Body of pancreas (tissue), 4 donors: ENCODE results near the gene ERC1. TPM values are rescaled to one million over a fixed set of nuclear protein-coding genes. Genes with fewer than 3 reads are reported as not detected.
A peak's percentile ranks its signal among the peaks of the same experiment; 100 is the strongest.

ENCODE experiments used
- ATAC-seq: fragments of 150-250 bp; one replicate; pipeline ENCODE4 v1.9.1; 2016
- DNase-seq, 4 donors: peaks; one replicate each; pipeline ENCODE4 v3.0.0-alpha.2; 2019
- H3K27ac ChIP-seq, 4 donors: fragments of 200-600 bp; sonication (generic); 1 replicate in 3 of 4; 2 replicates in 1 of 4; pipeline versions ENCODE4 v1.5.1 to v1.6.1; 2016 to 2019; ENCODE audit warnings: mild to moderate bottlenecking in 1 of 4, mixed read lengths in 1 of 4, moderate library complexity in 1 of 4
- H3K27me3 ChIP-seq, 2 donors: fragments of 200-600 bp; sonication (generic); one replicate each; pipeline ENCODE4 v1.6.0; 2016; ENCODE audit warnings: mild to moderate bottlenecking in 1 of 2
- H3K36me3 ChIP-seq, 2 donors: fragments of 200-600 bp; sonication (generic); replicated peaks in 1 of 2; 2 replicates each; pipeline ENCODE4 v1.5.1; 2016; ENCODE audit warnings: low read depth in 2 of 2; ENCODE audit not compliant: insufficient read depth in 1 of 2
- H3K4me1 ChIP-seq: fragments of 200-600 bp; sonication (generic); one replicate; pipeline ENCODE4 v1.6.0; 2016
- H3K4me3 ChIP-seq, 2 donors: fragments of 200-600 bp; sonication (generic); 1 replicate in 1 of 2; 2 replicates in 1 of 2; pipeline ENCODE4 v1.5.1; 2016 to 2019
- H3K9me3 ChIP-seq, 3 donors: fragments of 200-600 bp; sonication (generic); 1 replicate in 2 of 3; 2 replicates in 1 of 3; pipeline ENCODE4 v1.5.1; 2016
- POLR2A ChIP-seq, 3 donors: fragments of 450-650 bp; IDR thresholded peaks; one replicate each; pipeline ENCODE4 v1.6.1; 2016; ENCODE audit warnings: antibody characterized with exemption in 3 of 3, mild to moderate bottlenecking in 2 of 3
- WGBS, 2 donors: methylation state at CpG; one replicate each; pipeline ENCODE4 v1.1.5; 2017; 5-methylcytosine and 5-hydroxymethylcytosine counted together
- intact Hi-C: fragments of 100-400 bp; cut with DNase I; formaldehyde crosslinking; loops from one replicate; pipeline ENCODE4 v1.15.1; 2023
- total RNA-seq, 2 donors: library from RNA; depleted of rRNA; stranded (reverse); fragments of >200 nt; gene quantifications; one replicate each; pipeline ENCODE4 v1.1.0, GENCODE V29; 2016
- TF ChIP-seq, protein P1 (sequence below), 7 experiments: fragments of 450-650 bp in 4 of 7; fragments of 200-600 bp in 3 of 7; sonication (generic) in 3 of 7; IDR thresholded peaks; one replicate each; pipeline ENCODE4 v1.5.1; 2016 to 2019; ENCODE audit warnings: antibody characterized with exemption in 7 of 7

ERC1 gene
- total RNA-seq, 2 donors from 2014 or later = 20.8 to 29.0 TPM

DNA sequence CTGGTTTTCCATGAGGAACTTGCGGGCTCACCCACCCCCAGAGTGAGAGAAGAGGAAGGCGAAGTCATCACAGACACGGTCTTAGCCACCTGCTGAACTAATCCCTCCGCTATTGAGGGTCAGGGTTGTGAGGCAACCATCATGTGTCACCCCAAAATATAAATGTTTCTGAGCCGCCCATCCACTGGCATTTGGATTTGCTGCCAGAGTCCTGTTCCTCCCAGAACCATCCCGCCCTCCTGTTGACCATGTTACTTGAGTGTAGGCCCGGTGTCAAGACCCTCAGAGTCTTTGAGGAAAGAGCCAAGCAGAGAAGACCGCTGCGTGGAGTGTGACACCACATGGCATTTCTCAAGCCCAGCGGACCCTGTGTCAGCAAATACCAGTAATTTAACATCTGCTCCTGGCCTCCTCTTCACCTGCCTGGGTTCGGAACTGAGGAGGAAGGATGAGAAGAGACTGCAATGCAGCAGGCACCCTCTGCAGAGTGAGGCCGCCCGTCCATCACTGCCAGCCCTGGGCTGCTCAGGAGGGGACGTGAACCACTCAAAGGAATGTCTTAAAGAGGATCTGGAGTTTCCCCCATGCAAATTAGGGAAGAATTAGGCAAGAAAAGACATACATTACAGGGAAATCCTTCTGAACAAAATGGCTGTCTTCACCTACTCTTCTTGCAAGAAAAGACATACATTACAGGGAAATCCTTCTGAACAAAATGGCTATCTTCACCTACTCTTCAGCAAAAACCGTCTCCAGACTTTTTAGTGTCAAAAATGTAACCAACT is 502.9 kb downstream of the ERC1 start:
- Histone ChIP-seq H3K4me3 (no peak overlapping the region), H3K27ac (no peak overlapping the region), H3K27me3 (no peaks in the 10 kb centered on the region), H3K9me3 (no peaks in the 10 kb centered on the region), H3K4me1 (peaks cover 4% of the 10 kb centered on the region), H3K36me3 (peaks cover 0 to 6% of the 10 kb centered on the region in 2 donors)
- WGBS, 2 donors = 96 to 97% methylated on average over 15 of the region's 15 CpGs
- ATAC-seq (no peak), DNase-seq (no peak)
- TF ChIP-seq, protein P1, sequence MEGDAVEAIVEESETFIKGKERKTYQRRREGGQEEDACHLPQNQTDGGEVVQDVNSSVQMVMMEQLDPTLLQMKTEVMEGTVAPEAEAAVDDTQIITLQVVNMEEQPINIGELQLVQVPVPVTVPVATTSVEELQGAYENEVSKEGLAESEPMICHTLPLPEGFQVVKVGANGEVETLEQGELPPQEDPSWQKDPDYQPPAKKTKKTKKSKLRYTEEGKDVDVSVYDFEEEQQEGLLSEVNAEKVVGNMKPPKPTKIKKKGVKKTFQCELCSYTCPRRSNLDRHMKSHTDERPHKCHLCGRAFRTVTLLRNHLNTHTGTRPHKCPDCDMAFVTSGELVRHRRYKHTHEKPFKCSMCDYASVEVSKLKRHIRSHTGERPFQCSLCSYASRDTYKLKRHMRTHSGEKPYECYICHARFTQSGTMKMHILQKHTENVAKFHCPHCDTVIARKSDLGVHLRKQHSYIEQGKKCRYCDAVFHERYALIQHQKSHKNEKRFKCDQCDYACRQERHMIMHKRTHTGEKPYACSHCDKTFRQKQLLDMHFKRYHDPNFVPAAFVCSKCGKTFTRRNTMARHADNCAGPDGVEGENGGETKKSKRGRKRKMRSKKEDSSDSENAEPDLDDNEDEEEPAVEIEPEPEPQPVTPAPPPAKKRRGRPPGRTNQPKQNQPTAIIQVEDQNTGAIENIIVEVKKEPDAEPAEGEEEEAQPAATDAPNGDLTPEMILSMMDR (IDR thresholded peaks at IDR 0.05) = no peak
- no peak for TF ChIP-seq POLR2A (IDR thresholded peaks at IDR 0.05)
- intact Hi-C loops = no loop called here

DNA sequence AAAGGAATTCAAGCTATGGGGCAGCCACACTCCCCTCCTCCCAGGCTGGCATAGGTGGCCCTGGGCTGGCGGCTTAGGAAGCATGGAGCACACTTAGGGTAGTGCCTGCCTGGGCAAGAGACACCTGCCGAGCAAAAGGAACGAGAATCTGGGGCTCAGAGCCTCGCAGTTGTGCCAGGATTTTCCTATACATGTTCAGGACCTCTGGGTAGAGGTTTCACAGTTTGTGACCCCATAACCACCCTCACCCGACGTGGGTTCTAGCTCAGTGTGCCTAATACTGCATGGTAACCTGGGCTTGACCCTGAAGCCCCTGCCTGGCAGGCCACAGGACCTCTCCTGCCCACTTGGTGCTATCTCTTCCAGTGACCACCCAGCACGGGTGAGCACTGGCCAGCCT is 503.8 kb downstream of the ERC1 start:
- Histone ChIP-seq H3K27ac (no peak overlapping the region), H3K9me3 (no peaks in the 10 kb centered on the region), H3K4me3 (no peak overlapping the region), H3K4me1 (peaks cover 4% of the 10 kb centered on the region), H3K27me3 (no peaks in the 10 kb centered on the region), H3K36me3 (peaks cover 0 to 6% of the 10 kb centered on the region in 2 donors)
- no peak for DNase-seq
- intact Hi-C loops = no loop called here
- TF ChIP-seq, protein P1 (IDR thresholded peaks at IDR 0.05) = no peak
- TF ChIP-seq POLR2A (IDR thresholded peaks at IDR 0.05) = no peak
- 90 to 97% methylated on average over 7 of the region's 7 CpGs for WGBS, 2 donors
- no peak for ATAC-seq

DNA sequence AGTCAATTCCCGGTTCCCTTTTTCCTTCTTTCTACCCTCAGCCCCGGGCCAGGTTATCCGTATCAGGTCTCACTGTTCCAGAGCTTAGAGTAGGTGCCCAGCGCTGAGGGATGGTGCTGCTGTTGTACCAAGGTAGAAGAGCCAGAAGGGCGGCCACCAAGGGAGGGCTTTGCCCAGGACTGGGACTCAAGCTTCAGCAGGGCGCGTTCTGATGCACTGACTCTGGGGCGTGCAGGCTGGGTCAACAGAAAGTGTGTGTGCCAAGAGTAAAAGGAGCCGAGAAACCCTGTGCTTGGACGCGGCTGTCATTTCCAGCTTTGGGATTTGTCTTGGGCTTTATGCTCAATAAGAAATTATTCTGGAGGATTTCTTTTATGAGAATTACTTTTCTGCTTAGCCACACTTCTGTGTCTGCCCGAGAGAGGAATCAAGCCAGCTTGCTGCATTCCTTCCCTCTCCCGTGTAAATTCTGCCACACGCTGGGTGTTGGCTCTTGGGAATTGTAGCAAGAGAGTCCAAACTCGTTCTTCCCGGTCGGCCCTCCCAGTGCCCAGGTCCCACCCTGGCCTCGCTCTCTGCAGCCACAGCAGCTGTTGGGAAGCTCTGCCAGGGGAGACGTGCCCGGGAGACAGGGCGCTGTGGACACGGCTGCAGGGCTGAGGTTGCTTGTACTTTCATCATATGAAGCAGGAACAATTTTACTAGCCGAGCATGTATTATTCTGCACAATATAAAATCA is 505.3 kb downstream of the ERC1 start:
- 27 to 37% methylated on average over 22 to 23 of the region's 23 CpGs for WGBS, 2 donors
- peak in 3 of 4 donors; percentile 17 to 51 (median 46) for DNase-seq

DNA sequence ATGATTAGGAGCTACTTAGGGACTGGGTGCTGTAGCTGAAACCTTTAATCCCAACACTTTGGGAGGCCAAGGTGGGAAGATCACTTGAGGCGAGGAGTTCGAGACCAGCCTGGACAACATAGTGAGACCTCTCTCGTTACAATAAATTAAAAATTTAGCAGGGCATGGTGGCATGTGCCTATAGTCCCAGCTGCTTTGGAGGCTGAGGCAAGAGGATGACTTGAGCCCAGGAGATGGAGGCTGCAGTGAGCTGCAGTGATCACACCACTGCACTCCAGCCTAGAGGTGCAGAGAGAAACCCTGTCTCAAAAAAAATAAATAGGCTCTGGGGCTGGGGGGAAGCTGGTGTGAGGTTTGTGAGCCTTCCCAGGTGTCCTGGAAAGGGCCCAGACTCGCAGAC is 506.1 kb downstream of the ERC1 start:
- ATAC-seq (no peak), DNase-seq (no peak)
- H3K36me3 ChIP-seq = no peaks in the 10 kb centered on the region
- H3K27me3 ChIP-seq = no peaks in the 10 kb centered on the region
- peaks cover 4% of the 10 kb centered on the region for H3K4me1 ChIP-seq
- H3K27ac ChIP-seq = no peak overlapping the region
- no peak overlapping the region for H3K4me3 ChIP-seq
- H3K9me3 ChIP-seq = no peaks in the 10 kb centered on the region
- intact Hi-C loops = no loop called here
- TF ChIP-seq POLR2A (IDR thresholded peaks at IDR 0.05) = no peak
- TF ChIP-seq, protein P1 (IDR thresholded peaks at IDR 0.05) = no peak
- 83 to 87% methylated on average over 4 of the region's 4 CpGs for WGBS, 2 donors

More for the DNA sequence above, 505.3 kb downstream of the ERC1 start:
- Histone ChIP-seq H3K27ac (no peak overlapping the region), H3K36me3 (peaks cover 0 to under 1% of the 10 kb centered on the region in 2 donors), H3K9me3 (no peaks in the 10 kb centered on the region), H3K4me1 (peaks cover 4% of the 10 kb centered on the region), H3K4me3 (no peak overlapping the region), H3K27me3 (no peaks in the 10 kb centered on the region)
- ATAC-seq = peak; percentile 49
- intact Hi-C loops = no loop called here
- TF ChIP-seq, protein P1 (IDR thresholded peaks at IDR 0.05) = no peak
- no peak for TF ChIP-seq POLR2A (IDR thresholded peaks at IDR 0.05)
